A673 (cell line): ENCODE measurements around the gene ANAPC1.
A peak's percentile ranks its signal among the peaks of the same experiment; 100 is the strongest.
"Not testable (repeated sequence)": the region's sequence is repeated elsewhere in the genome, so short reads cannot be mapped to it uniquely, and the experiment has no call there.

Source experiments
- EZH2 ChIP-seq: fragments of 200-600 bp; sonication (generic); IDR thresholded peaks from 2 replicates; pipeline ENCODE4 v1.6.1; 2017; ENCODE audit warnings: borderline replicate concordance, low read depth, mild to moderate bottlenecking, mixed read lengths, antibody characterized with exemption, low read length; ENCODE audit not compliant: poor library complexity, severe bottlenecking
- TF ChIP-seq, protein P1 (sequence below): fragments of 300-800, 200-600 bp; sonication (generic); conservative IDR thresholded peaks from 2 replicates; pipeline ENCODE4 v1.5.1; 2017; ENCODE audit warnings: low read depth, mild to moderate bottlenecking, antibody characterized with exemption, low read length, moderate library complexity, mixed read lengths

DNA sequence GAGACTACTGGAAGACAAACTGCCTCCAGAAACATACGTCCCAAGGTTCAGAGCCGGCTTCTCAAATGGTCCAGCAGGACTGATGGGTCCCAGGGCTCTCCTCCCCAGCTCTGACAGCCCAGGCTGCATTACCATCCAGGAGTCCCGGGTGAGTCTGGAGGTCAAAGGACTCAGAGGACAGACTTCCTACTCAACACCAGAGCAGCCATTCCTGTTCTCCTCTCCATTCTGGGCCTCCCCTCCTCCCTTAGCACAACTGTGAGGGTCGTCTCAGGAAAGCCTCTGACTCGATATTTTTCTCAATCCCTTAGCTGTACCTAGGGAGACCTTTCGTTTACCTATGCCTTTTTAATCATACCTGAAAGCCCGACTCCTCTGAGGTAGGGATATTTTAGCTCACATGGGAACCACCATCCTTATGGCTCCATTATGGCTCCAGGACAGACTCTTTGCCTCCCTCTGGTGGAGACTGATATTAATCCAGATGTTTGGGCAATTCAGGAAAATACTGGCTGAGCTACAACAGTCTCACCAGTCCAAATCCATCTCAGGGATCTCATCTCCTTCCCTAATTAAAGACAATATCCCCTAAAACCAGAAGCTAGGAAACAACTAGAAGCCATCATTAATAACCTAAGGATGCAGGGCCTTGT is 70.9 kb downstream of the ANAPC1 start:
- TF ChIP-seq, protein P1, sequence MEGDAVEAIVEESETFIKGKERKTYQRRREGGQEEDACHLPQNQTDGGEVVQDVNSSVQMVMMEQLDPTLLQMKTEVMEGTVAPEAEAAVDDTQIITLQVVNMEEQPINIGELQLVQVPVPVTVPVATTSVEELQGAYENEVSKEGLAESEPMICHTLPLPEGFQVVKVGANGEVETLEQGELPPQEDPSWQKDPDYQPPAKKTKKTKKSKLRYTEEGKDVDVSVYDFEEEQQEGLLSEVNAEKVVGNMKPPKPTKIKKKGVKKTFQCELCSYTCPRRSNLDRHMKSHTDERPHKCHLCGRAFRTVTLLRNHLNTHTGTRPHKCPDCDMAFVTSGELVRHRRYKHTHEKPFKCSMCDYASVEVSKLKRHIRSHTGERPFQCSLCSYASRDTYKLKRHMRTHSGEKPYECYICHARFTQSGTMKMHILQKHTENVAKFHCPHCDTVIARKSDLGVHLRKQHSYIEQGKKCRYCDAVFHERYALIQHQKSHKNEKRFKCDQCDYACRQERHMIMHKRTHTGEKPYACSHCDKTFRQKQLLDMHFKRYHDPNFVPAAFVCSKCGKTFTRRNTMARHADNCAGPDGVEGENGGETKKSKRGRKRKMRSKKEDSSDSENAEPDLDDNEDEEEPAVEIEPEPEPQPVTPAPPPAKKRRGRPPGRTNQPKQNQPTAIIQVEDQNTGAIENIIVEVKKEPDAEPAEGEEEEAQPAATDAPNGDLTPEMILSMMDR: 0 out of 2 replicates have a peak, but pooled peaks have one; percentile 7
- not testable (repeated sequence) for TF ChIP-seq EZH2
